ENCODE data around the gene TNK2. TPM values are rescaled to one million over a fixed set of nuclear protein-coding genes. Genes with fewer than 3 reads are reported as not detected.
"Not testable (repeated sequence)": the region's sequence is repeated elsewhere in the genome, so short reads cannot be mapped to it uniquely, and the experiment has no call there.

TNK2 gene
- polyA plus RNA-seq, 2 of the 4 experiments (the other 2 are of a cell fraction) = 2.2 to 12.5 TPM

DNA sequence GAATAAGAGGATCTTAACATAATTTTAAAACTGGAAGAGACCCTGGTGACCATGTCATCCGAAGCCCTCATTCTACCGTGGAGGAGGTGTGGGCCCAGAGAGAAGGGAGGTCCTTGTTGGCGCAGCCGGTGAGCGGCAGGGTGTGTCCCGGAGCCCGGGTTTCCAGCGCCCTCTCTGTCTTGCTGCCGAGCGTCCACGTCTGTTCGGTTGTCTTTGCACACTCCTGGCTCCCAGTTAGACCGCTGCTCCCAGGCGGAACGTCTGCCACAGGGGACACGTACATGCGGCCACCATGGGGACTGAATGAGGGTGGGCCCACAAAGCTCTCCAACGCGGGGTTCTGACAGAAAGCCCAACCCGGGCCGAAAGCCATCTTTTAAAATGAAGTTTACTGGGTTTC, 90.0 kb downstream of the TNK2 start:
- Histone ChIP-seq H3K4me3 (no peak overlapping the region), H3K9me3 (no peaks in the 10 kb centered on the region), H3K4me1 (0 out of 3 replicates have a peak, but pooled peaks cover 4% of the 10 kb centered on the region), H3K4me2 (no peak overlapping the region), H3K27ac (no peak overlapping the region)
- WGBS (ENCODE audit: missing lambda C conversion rate) = 84% methylated on average over 21 of the region's 21 CpGs
- ATAC-seq (no peak), DNase-seq (ENCODE audit: low read depth in 1 of 2, low spot score in 1 of 2) (no peak), FAIRE-seq (no peak)
- TF ChIP-seq RARB (CRISPR knock-in tag; IDR thresholded peaks at IDR 0.05) = no peak
- no peak for TF ChIP-seq KDM5A (IDR thresholded peaks at IDR 0.05)
- TF ChIP-seq, protein P1, sequence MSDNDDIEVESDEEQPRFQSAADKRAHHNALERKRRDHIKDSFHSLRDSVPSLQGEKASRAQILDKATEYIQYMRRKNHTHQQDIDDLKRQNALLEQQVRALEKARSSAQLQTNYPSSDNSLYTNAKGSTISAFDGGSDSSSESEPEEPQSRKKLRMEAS (IDR thresholded peaks at IDR 0.05) = no peak
- no peak for TF ChIP-seq HDAC2 (IDR thresholded peaks at IDR 0.05)
- no peak for TF ChIP-seq MAZ (IDR thresholded peaks at IDR 0.05; ENCODE audit: borderline replicate concordance, low read depth, low read length)
- no peak for TF ChIP-seq POLR2A (IDR thresholded peaks at IDR 0.05; ENCODE audit: low read length)
- no peak for TF ChIP-seq ESRRA (IDR thresholded peaks at IDR 0.05; ENCODE audit: borderline replicate concordance, low read length)
- no peak for TF ChIP-seq RNF2 (IDR thresholded peaks at IDR 0.05; ENCODE audit: borderline replicate concordance, low read depth)
- ChIA-PET CTCF (interaction anchor here (0.9 kb wide), 1 partner anchor 32 kb away, joined by 3 read pairs; no protein-coding TSS in a partner anchor), POLR2A (no interaction called here)

DNA sequence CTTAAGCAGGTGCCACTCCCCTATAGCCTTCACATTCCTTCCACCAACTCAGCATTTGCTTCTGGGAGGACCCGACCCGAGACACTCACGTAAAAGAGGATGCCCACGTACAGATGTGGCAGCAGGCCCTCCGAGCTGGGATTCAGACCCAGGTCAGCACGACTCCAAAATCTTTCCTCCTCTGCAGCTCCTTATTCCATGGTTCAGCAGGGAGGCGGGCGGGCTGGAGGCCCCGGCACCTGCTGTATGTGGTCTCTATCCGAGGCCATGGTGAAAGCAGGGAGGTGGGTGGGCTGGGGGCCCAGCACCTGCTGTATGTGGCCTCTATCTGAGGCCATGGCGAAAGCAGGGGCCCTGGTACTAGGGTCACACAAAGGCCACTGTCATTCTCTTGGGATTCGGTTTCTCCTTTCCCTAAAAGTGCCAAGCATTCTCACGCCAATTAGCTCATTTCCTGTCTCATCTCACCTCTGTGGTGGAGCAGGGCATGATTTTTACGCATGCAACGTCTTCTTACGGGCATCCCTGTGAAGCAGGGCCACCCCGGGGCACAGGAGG, 90.7 kb downstream of the TNK2 start:
- 0 out of 3 replicates have a peak, but pooled peaks cover 4% of the 10 kb centered on the region for H3K4me1 ChIP-seq
- H3K4me3 ChIP-seq = no peak overlapping the region
- H3K9me3 ChIP-seq = no peaks in the 10 kb centered on the region
- ATAC-seq (no peak), FAIRE-seq (no peak), DNase-seq (ENCODE audit: low read depth in 1 of 2, low spot score in 1 of 2) (no peak)
- ChIA-PET CTCF (no interaction called here), POLR2A (no interaction called here)
- WGBS (ENCODE audit: missing lambda C conversion rate) = 66% methylated on average over 11 of the region's 17 CpGs
- no peak for TF ChIP-seq MYC (IDR thresholded peaks at IDR 0.05; ENCODE audit: borderline replicate concordance, low read length)
- TF ChIP-seq CHD4 (IDR thresholded peaks at IDR 0.05; ENCODE audit: borderline replicate concordance) = no peak
- no peak for TF ChIP-seq FOSL2 (IDR thresholded peaks at IDR 0.05)
- no peak for TF ChIP-seq FOSL2 (CRISPR knock-in tag; IDR thresholded peaks at IDR 0.05)
- TF ChIP-seq CHD2 (IDR thresholded peaks at IDR 0.05; ENCODE audit: low read length, partially characterized antibody) = no peak
- TF ChIP-seq KDM1A (IDR thresholded peaks at IDR 0.05; ENCODE audit: low read depth) = no peak
- TF ChIP-seq PHF8 (IDR thresholded peaks at IDR 0.05; ENCODE audit: borderline replicate concordance, low read depth) = no peak
- no peak for TF ChIP-seq RARB (CRISPR knock-in tag; IDR thresholded peaks at IDR 0.05)
- no peak for TF ChIP-seq EHF (CRISPR knock-in tag; IDR thresholded peaks at IDR 0.05)
- TF ChIP-seq, protein P2, sequence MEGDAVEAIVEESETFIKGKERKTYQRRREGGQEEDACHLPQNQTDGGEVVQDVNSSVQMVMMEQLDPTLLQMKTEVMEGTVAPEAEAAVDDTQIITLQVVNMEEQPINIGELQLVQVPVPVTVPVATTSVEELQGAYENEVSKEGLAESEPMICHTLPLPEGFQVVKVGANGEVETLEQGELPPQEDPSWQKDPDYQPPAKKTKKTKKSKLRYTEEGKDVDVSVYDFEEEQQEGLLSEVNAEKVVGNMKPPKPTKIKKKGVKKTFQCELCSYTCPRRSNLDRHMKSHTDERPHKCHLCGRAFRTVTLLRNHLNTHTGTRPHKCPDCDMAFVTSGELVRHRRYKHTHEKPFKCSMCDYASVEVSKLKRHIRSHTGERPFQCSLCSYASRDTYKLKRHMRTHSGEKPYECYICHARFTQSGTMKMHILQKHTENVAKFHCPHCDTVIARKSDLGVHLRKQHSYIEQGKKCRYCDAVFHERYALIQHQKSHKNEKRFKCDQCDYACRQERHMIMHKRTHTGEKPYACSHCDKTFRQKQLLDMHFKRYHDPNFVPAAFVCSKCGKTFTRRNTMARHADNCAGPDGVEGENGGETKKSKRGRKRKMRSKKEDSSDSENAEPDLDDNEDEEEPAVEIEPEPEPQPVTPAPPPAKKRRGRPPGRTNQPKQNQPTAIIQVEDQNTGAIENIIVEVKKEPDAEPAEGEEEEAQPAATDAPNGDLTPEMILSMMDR (IDR thresholded peaks at IDR 0.05) = no peak
- TF ChIP-seq, protein P3, sequence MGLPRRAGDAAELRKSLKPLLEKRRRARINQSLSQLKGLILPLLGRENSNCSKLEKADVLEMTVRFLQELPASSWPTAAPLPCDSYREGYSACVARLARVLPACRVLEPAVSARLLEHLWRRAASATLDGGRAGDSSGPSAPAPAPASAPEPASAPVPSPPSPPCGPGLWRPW (IDR thresholded peaks at IDR 0.05) = no peak
- TF ChIP-seq POLR2A (IDR thresholded peaks at IDR 0.05; ENCODE audit: low read length) = no peak
- no peak for TF ChIP-seq MAFK (IDR thresholded peaks at IDR 0.05; ENCODE audit: partially characterized antibody)
- no peak for TF ChIP-seq RAD21 (conservative IDR thresholded peaks at IDR 0.05 in 1 of 2, IDR thresholded peaks at IDR 0.05 in 1 of 2)
- TF ChIP-seq TP53 (CRISPR knock-in tag; IDR thresholded peaks at IDR 0.05) = no peak
- no peak for TF ChIP-seq NR3C1 (IDR thresholded peaks at IDR 0.05)
- TF ChIP-seq, protein P4, sequence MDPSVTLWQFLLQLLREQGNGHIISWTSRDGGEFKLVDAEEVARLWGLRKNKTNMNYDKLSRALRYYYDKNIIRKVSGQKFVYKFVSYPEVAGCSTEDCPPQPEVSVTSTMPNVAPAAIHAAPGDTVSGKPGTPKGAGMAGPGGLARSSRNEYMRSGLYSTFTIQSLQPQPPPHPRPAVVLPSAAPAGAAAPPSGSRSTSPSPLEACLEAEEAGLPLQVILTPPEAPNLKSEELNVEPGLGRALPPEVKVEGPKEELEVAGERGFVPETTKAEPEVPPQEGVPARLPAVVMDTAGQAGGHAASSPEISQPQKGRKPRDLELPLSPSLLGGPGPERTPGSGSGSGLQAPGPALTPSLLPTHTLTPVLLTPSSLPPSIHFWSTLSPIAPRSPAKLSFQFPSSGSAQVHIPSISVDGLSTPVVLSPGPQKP (IDR thresholded peaks at IDR 0.05; ENCODE audit: low read depth, low read length) = no peak
- no peak overlapping the region for H3K27ac ChIP-seq
- H3K4me2 ChIP-seq = no peak overlapping the region

DNA sequence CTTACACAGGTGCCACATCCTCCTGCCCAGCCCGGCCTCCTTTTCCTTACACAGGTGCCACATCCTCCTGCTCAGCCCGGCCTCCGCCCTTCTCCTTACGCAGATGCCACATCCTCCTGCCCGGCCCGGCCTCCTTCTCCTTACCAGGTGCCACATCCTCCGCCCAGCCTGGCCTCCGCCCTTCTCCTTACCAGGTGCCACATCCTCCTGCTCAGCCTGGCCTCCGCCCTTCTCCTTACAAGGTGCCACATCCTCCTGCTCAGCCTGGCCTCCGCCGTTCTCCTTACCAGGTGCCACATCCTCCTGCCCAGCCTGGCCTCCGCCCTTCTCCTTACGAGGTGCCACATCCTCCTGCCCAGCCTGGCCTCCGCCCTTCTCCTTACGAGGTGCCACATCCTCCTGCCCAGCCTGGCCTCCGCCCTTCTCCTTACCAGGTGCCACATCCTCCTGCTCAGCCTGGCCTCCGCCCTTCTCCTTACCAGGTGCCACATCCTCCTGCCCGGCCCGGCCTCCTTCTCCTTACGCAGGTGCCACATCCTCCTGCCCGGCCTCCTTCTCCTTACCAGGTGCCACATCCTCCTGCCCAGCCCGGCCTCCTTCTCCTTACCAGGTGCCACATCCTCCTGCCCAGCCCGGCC, 92.0 kb downstream of the TNK2 start:
- POLR2A ChIA-PET; H3K4me3 ChIP-seq; DNase-seq (ENCODE audit: low read depth in 1 of 2, low spot score in 1 of 2); CTCF ChIA-PET; H3K27ac ChIP-seq; H3K9me3 ChIP-seq; H3K4me2 ChIP-seq; ATAC-seq; FAIRE-seq; H3K4me1 ChIP-seq: not testable (repeated sequence)
- WGBS (ENCODE audit: missing lambda C conversion rate) = 90% methylated on average over 22 of the region's 23 CpGs
